ENCODE results near the gene UPK2. TPM values are rescaled to one million over a fixed set of nuclear protein-coding genes. Genes with fewer than 3 reads are reported as not detected.

Gene UPK2
- total RNA-seq, 1 experiment from 2014 or later, result 3.5 TPM

DNA sequence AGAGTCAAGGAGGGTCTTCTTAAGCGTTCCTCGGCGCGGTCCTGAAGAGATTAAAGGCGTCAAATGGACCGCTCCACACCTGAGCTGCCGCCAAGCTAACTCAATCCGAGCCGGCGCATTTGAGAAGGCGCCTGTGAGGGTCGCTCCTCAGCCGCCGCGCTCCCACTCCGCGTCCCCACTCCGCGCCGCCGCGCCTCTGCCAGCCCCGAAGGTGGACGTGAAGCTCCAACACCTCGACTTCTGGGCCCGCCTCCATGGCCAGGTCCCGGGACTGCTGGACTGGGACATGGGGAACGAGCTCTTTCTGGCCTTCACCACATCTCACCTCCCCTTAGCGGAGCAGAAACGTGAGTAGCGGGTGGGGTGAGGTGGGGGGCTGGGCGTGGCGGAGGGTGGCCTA, 15.5 kb downstream of the UPK2 start, which contains the start of gene FOXR1:
FOXR1 (plus strand) TSS at position 116 of the 400 bp plus-strand sequence; CDS start at position 287, 171 bp downstream.
- peaks cover 5% of the 10 kb centered on the region for H3K36me3 Mint-ChIP-seq (ENCODE audit: insufficient read depth, unreplicated experiment)
- TF ChIP-seq, protein P1, sequence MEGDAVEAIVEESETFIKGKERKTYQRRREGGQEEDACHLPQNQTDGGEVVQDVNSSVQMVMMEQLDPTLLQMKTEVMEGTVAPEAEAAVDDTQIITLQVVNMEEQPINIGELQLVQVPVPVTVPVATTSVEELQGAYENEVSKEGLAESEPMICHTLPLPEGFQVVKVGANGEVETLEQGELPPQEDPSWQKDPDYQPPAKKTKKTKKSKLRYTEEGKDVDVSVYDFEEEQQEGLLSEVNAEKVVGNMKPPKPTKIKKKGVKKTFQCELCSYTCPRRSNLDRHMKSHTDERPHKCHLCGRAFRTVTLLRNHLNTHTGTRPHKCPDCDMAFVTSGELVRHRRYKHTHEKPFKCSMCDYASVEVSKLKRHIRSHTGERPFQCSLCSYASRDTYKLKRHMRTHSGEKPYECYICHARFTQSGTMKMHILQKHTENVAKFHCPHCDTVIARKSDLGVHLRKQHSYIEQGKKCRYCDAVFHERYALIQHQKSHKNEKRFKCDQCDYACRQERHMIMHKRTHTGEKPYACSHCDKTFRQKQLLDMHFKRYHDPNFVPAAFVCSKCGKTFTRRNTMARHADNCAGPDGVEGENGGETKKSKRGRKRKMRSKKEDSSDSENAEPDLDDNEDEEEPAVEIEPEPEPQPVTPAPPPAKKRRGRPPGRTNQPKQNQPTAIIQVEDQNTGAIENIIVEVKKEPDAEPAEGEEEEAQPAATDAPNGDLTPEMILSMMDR (IDR thresholded peaks at IDR 0.05; ENCODE audit: insufficient read depth in 1 of 2, low read depth in 1 of 2, low read length in 1 of 2, severe bottlenecking in 1 of 2, unreplicated experiment in 1 of 2), result no peak
- Histone ChIP-seq H3K36me3 (ENCODE audit: control insufficient read depth, insufficient read depth, low read length) (no peaks in the 10 kb centered on the region), H3K27me3 (replicated peaks; ENCODE audit: control insufficient read depth, insufficient read depth, low read length) (no peaks in the 10 kb centered on the region), H3K9me3 (no peaks in the 10 kb centered on the region), H3K4me3 (ENCODE audit: low read depth, low read length) (no peak within 1 kb of the TSS), H3K4me1 (peaks cover 6% of the 10 kb centered on the region)
- peaks cover 18% of the 10 kb centered on the region for H3K9me3 Mint-ChIP-seq (ENCODE audit: unreplicated experiment)
- no peak for DNase-seq
- no peaks in the 10 kb centered on the region for H3K27me3 Mint-ChIP-seq (ENCODE audit: insufficient read depth, unreplicated experiment)
- no peak within 1 kb of the TSS for H3K27ac Mint-ChIP-seq (ENCODE audit: unreplicated experiment)
- intact Hi-C loops (cut with micrococcal nuclease; ENCODE audit: unreplicated experiment), result no loop called here
- no peak within 1 kb of the TSS for H3K4me3 Mint-ChIP-seq (ENCODE audit: unreplicated experiment)
- no TSS peak for BruUV-seq (replicated peaks)
- H3K4me1 Mint-ChIP-seq (ENCODE audit: low read depth, unreplicated experiment), result peaks cover 16% of the 10 kb centered on the region
- ChIA-PET POLR2A (no interaction called here), CTCF (no interaction called here)

DNA sequence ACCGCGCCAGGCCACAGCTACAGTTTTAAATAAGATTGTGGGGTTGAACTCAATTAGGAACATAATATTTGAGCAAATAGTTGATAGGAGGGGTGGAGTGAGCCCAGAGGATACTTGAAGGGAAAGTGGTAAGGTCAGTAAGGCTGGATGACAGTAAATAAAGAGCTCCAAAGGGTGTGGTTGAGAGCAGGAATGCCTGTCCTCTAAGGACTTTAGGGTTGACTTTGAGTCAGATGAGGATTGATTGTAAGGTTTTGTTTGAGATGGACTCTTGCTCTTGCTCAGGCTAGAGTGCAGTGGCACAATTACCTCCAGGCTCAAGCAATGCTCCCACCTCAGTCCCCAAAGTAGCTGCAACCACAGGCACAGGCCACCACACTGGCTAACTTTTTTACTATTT, 17.9 kb downstream of the UPK2 start:
- TF ChIP-seq, protein P1 (IDR thresholded peaks at IDR 0.05; ENCODE audit: insufficient read depth in 1 of 2, low read depth in 1 of 2, low read length in 1 of 2, severe bottlenecking in 1 of 2, unreplicated experiment in 1 of 2), result no peak
- no peaks in the 10 kb centered on the region for H3K27me3 ChIP-seq (replicated peaks; ENCODE audit: control insufficient read depth, insufficient read depth, low read length)
- no TSS peak for BruUV-seq (replicated peaks)
- H3K4me1 ChIP-seq, result peaks cover 6% of the 10 kb centered on the region
- peaks cover 16% of the 10 kb centered on the region for H3K4me1 Mint-ChIP-seq (ENCODE audit: low read depth, unreplicated experiment)
- no peaks in the 10 kb centered on the region for H3K27me3 Mint-ChIP-seq (ENCODE audit: insufficient read depth, unreplicated experiment)
- intact Hi-C loops (cut with micrococcal nuclease; ENCODE audit: unreplicated experiment), result no loop called here
- POLR2A ChIA-PET, result interaction anchor here (0.6 to 1.0 kb wide), 4 partner anchors 25 to 65 kb away, joined by 3 to 13 read pairs (median 4); no protein-coding TSS in a partner anchor
- no peak overlapping the region for H3K4me3 ChIP-seq (ENCODE audit: low read depth, low read length)
- no peak overlapping the region for H3K27ac Mint-ChIP-seq (ENCODE audit: unreplicated experiment)
- H3K9me3 Mint-ChIP-seq (ENCODE audit: unreplicated experiment), result peaks cover 18% of the 10 kb centered on the region
- H3K36me3 ChIP-seq (ENCODE audit: control insufficient read depth, insufficient read depth, low read length), result no peaks in the 10 kb centered on the region
- H3K9me3 ChIP-seq, result no peaks in the 10 kb centered on the region
- DNase-seq, result no peak
- peaks cover 5% of the 10 kb centered on the region for H3K36me3 Mint-ChIP-seq (ENCODE audit: insufficient read depth, unreplicated experiment)
- no peak overlapping the region for H3K4me3 Mint-ChIP-seq (ENCODE audit: unreplicated experiment)
- CTCF ChIA-PET, result interaction anchor here (0.6 to 1.1 kb wide), 3 partner anchors 12 to 1145 kb away, joined by 3 to 5 read pairs (median 3); no protein-coding TSS in a partner anchor

DNA sequence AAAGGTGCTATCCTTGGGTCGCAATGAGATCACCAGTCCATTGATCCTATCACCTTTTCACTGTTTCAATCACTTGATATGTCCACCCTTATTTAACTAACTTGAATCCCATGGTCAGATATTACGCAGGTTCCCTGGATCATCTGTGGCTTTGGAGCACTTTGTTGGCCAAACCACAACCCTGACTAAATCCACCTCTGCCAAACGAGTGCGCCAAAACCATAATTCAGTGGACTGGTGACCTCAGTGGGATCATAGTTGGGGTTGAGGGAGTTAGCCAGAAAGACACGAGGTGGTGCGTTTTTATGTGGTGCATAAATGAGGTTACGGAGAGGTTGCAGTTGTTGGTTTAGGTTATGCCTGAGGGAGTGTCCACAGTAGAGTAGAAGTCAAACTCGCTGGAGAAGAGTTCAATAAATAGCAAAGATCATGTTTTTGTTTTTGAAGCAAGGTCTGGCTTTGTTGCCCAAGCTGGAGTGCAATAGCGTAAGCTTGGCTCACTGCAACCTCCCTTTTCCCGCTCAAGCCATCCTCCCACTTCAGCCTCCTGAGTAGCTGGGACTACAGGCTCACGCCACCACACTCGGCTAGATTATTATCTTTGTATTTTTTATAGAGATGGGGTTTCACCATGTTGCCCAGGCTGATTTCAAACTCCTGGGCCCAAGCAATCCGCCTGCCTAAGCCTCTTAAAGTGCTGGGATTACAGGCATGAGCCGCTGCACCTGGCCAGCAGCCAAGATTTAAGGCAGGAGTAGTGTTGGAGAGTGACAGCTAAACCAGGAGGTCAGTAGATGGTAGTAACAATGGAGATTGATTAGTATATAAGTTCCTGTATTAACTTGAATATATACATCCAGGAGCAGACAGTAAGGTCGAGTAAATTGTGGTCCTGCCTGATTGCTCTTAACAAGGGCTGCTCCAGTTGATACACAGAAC, 19.9 kb downstream of the UPK2 start:
- no peaks in the 10 kb centered on the region for H3K27me3 Mint-ChIP-seq (ENCODE audit: insufficient read depth, unreplicated experiment)
- H3K4me1 ChIP-seq, result peaks cover 6% of the 10 kb centered on the region
- H3K9me3 Mint-ChIP-seq (ENCODE audit: unreplicated experiment), result peaks cover 10% of the 10 kb centered on the region
- no TSS peak for BruUV-seq (replicated peaks)
- H3K9me3 ChIP-seq, result no peaks in the 10 kb centered on the region
- no peak overlapping the region for H3K4me3 Mint-ChIP-seq (ENCODE audit: unreplicated experiment)
- no peaks in the 10 kb centered on the region for H3K36me3 ChIP-seq (ENCODE audit: control insufficient read depth, insufficient read depth, low read length)
- no peak overlapping the region for H3K27ac Mint-ChIP-seq (ENCODE audit: unreplicated experiment)
- intact Hi-C loops (cut with micrococcal nuclease; ENCODE audit: unreplicated experiment), result no loop called here
- no peaks in the 10 kb centered on the region for H3K27me3 ChIP-seq (replicated peaks; ENCODE audit: control insufficient read depth, insufficient read depth, low read length)
- ChIA-PET POLR2A (no interaction called here), CTCF (no interaction called here)
- H3K36me3 Mint-ChIP-seq (ENCODE audit: insufficient read depth, unreplicated experiment), result no peaks in the 10 kb centered on the region
- TF ChIP-seq, protein P1 (IDR thresholded peaks at IDR 0.05; ENCODE audit: insufficient read depth in 1 of 2, low read depth in 1 of 2, low read length in 1 of 2, severe bottlenecking in 1 of 2, unreplicated experiment in 1 of 2), result no peak
- DNase-seq, result no peak
- peaks cover 16% of the 10 kb centered on the region for H3K4me1 Mint-ChIP-seq (ENCODE audit: low read depth, unreplicated experiment)
- H3K4me3 ChIP-seq (ENCODE audit: low read depth, low read length), result no peak overlapping the region
